HG03060 (cell line): ENCODE results near the gene DIS3L2.
"Not testable (repeated sequence)": the region's sequence is repeated elsewhere in the genome, so short reads cannot be mapped to it uniquely, and the experiment has no call there.

Experiments
- ATAC-seq: cut with Tn5 transposase; IDR thresholded peaks from one replicate; pipeline ENCODE4 v1.9.1; 2021; ENCODE audit warnings: low read depth, moderate number of reproducible peaks; ENCODE audit not compliant: unreplicated experiment

Gene DIS3L2

GRCh38 chr2:232361646-232362045, 400.1 kb downstream of the DIS3L2 start:
- no peak for ATAC-seq

- no peak for ATAC-seq
Measured at GRCh38 chr2:232362174-232362900, 400.8 kb downstream of the DIS3L2 start.

- ATAC-seq: not testable (repeated sequence)
Measured at GRCh38 chr2:232363064-232363783, 401.7 kb downstream of the DIS3L2 start.

- no peak for ATAC-seq
Measured at GRCh38 chr2:232363784-232364615, 402.5 kb downstream of the DIS3L2 start.

GRCh38 chr2:232364806-232365594, 403.5 kb downstream of the DIS3L2 start:
- ATAC-seq: not testable (repeated sequence)

GRCh38 chr2:232365621-232366321, 404.3 kb downstream of the DIS3L2 start:
- ATAC-seq: no peak

GRCh38 chr2:232366461-232366860, 404.9 kb downstream of the DIS3L2 start:
- ATAC-seq: not testable (repeated sequence)

GRCh38 chr2:232367016-232367415, 405.5 kb downstream of the DIS3L2 start:
- ATAC-seq: no peak

GRCh38 chr2:232367591-232368233, 406.2 kb downstream of the DIS3L2 start:
- ATAC-seq: no peak

GRCh38 chr2:232368311-232368731, 406.8 kb downstream of the DIS3L2 start:
- no peak for ATAC-seq

GRCh38 chr2:232369126-232369951, 407.8 kb downstream of the DIS3L2 start:
- ATAC-seq: no peak

- not testable (repeated sequence) for ATAC-seq
Measured at GRCh38 chr2:232370007-232370406, 408.5 kb downstream of the DIS3L2 start.

GRCh38 chr2:232372231-232373208, 411.0 kb downstream of the DIS3L2 start:
- ATAC-seq: no peak

- ATAC-seq: no peak
Measured at GRCh38 chr2:232374356-232374755, 412.8 kb downstream of the DIS3L2 start.

GRCh38 chr2:232375164-232375563, 413.7 kb downstream of the DIS3L2 start:
- ATAC-seq: no peak

- no peak for ATAC-seq
Measured at GRCh38 chr2:232376260-232376659, 414.7 kb downstream of the DIS3L2 start.

GRCh38 chr2:232376713-232377112, 415.2 kb downstream of the DIS3L2 start:
- no peak for ATAC-seq
